C4-2B (cell line): ENCODE data around the gene C21orf91.

ENCODE experiments used
- ZFX ChIP-seq: fragments of 450-650 bp; IDR thresholded peaks from 2 replicates; pipeline ENCODE4 v1.6.1; 2017
- TF ChIP-seq, protein P1 (sequence below): fragments of 450-650 bp; conservative IDR thresholded peaks from 2 replicates; pipeline ENCODE4 v1.5.1; 2017; ENCODE audit warnings: mild to moderate bottlenecking

DNA sequence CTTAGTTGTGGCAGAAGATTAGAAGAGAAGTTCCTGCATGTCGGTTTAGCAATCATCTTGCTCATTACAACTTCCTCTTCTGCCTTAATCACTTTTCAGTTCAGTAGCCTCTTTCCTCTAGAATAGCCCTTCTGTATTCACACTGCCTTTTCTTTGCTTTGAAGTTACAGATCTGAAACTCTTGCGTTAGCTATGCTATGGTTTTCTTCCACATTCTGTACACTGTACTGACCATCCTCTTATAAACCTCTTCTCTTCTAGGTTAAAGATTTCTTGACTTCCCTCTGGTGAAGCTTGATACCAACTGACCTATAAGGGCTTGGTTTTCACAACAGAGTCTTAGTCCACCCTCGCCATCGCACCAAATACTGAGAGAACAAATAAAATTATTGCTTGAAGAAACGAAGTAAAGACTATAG is 35.0 kb downstream of the C21orf91 start:
- TF ChIP-seq, protein P1, sequence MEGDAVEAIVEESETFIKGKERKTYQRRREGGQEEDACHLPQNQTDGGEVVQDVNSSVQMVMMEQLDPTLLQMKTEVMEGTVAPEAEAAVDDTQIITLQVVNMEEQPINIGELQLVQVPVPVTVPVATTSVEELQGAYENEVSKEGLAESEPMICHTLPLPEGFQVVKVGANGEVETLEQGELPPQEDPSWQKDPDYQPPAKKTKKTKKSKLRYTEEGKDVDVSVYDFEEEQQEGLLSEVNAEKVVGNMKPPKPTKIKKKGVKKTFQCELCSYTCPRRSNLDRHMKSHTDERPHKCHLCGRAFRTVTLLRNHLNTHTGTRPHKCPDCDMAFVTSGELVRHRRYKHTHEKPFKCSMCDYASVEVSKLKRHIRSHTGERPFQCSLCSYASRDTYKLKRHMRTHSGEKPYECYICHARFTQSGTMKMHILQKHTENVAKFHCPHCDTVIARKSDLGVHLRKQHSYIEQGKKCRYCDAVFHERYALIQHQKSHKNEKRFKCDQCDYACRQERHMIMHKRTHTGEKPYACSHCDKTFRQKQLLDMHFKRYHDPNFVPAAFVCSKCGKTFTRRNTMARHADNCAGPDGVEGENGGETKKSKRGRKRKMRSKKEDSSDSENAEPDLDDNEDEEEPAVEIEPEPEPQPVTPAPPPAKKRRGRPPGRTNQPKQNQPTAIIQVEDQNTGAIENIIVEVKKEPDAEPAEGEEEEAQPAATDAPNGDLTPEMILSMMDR: no peak
- TF ChIP-seq ZFX: no peak
